OCI-M2 (cell line): Measurements from ENCODE around the gene ZNF385D.

Source experiments
- DNase-seq: peaks from one replicate; lab custom pipeline; 2025; ENCODE audit not compliant: unreplicated experiment; lab: John Stamatoyannopoulos, UW

ZNF385D gene

GRCh38 chr3:21682206-21682605 lies 68.8 kb downstream of the ZNF385D start:
- DNase-seq = no peak

GRCh38 chr3:21673393-21673792 lies 77.6 kb downstream of the ZNF385D start:
- no peak for DNase-seq

- DNase-seq = no peak
Measured at GRCh38 chr3:21672303-21672702, 78.7 kb downstream of the ZNF385D start.

GRCh38 chr3:21670386-21670785 lies 80.6 kb downstream of the ZNF385D start:
- DNase-seq = no peak

- no peak for DNase-seq
Measured at GRCh38 chr3:21668012-21668411, 83.0 kb downstream of the ZNF385D start.

- DNase-seq = no peak
Measured at GRCh38 chr3:21665444-21666100, 85.4 kb downstream of the ZNF385D start.

GRCh38 chr3:21664996-21665395 lies 86.0 kb downstream of the ZNF385D start:
- no peak for DNase-seq

- no peak for DNase-seq
Measured at GRCh38 chr3:21662403-21662802, 88.6 kb downstream of the ZNF385D start.

- DNase-seq = no peak
Measured at GRCh38 chr3:21654662-21655061, 96.3 kb downstream of the ZNF385D start.

GRCh38 chr3:21654241-21654640 lies 96.8 kb downstream of the ZNF385D start:
- no peak for DNase-seq

GRCh38 chr3:21649519-21649918 lies 101.5 kb downstream of the ZNF385D start:
- DNase-seq = no peak

GRCh38 chr3:21647961-21648360 lies 103.0 kb downstream of the ZNF385D start:
- no peak for DNase-seq

GRCh38 chr3:21645121-21645897 lies 105.7 kb downstream of the ZNF385D start:
- DNase-seq = no peak

GRCh38 chr3:21644268-21644667 lies 106.7 kb downstream of the ZNF385D start:
- no peak for DNase-seq

- DNase-seq = no peak
Measured at GRCh38 chr3:21643752-21644151, 107.3 kb downstream of the ZNF385D start.

GRCh38 chr3:21642433-21642832 lies 108.6 kb downstream of the ZNF385D start:
- no peak for DNase-seq

GRCh38 chr3:21641959-21642358 lies 109.1 kb downstream of the ZNF385D start:
- no peak for DNase-seq

- no peak for DNase-seq
Measured at GRCh38 chr3:21638488-21638887, 112.5 kb downstream of the ZNF385D start.

GRCh38 chr3:21634112-21634511 lies 116.9 kb downstream of the ZNF385D start:
- DNase-seq = no peak

GRCh38 chr3:21624524-21624923 lies 126.5 kb downstream of the ZNF385D start:
- DNase-seq = no peak

- DNase-seq = no peak
Measured at GRCh38 chr3:21621181-21621651, 129.8 kb downstream of the ZNF385D start.

GRCh38 chr3:21620511-21621155 lies 130.4 kb downstream of the ZNF385D start:
- no peak for DNase-seq
